Measurements from ENCODE around the gene IFI16.

Gene IFI16

DNA sequence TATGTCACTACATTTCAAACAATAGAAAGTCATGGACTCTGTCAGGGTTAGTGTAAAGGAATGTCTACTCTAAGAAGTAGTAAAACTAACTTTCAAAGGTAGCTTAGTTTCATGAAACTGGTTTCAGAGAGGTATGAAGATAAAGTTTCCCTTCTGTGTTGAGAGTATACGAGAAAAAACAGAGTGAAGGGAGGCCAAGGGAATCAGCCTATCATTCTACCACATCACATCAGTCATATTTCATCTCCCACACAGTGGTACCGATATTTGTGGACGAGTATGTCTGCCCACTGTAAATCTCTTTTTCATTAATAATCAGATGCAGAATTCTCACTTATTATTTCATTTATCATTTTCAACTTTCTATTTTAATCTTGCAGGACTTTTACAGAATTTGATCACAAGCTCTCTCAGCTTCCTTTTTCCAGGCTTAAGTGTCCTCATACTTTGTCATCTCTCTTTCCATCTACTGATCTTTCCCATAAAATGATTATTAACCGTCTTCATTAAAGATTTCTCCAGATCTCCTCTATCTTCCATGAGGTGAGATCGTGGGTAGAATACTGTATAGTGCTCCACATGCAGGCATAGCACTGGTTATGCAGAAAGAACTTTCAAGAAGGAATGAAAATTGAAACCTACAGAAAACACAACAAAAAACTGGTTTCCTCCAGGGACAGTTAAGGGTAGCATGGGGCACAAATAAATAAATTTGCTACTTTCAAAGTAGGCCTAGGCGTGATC, 11.5 kb upstream of the IFI16 start:
- DNase-seq (ENCODE audit: low read depth), result no peak
- H3K4me3 ChIP-seq (ENCODE audit: low read depth, low read length), result no peak overlapping the region
- TF ChIP-seq, protein P1, sequence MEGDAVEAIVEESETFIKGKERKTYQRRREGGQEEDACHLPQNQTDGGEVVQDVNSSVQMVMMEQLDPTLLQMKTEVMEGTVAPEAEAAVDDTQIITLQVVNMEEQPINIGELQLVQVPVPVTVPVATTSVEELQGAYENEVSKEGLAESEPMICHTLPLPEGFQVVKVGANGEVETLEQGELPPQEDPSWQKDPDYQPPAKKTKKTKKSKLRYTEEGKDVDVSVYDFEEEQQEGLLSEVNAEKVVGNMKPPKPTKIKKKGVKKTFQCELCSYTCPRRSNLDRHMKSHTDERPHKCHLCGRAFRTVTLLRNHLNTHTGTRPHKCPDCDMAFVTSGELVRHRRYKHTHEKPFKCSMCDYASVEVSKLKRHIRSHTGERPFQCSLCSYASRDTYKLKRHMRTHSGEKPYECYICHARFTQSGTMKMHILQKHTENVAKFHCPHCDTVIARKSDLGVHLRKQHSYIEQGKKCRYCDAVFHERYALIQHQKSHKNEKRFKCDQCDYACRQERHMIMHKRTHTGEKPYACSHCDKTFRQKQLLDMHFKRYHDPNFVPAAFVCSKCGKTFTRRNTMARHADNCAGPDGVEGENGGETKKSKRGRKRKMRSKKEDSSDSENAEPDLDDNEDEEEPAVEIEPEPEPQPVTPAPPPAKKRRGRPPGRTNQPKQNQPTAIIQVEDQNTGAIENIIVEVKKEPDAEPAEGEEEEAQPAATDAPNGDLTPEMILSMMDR (conservative IDR thresholded peaks at IDR 0.05; ENCODE audit: low read depth, low read length), result no peak

DNA sequence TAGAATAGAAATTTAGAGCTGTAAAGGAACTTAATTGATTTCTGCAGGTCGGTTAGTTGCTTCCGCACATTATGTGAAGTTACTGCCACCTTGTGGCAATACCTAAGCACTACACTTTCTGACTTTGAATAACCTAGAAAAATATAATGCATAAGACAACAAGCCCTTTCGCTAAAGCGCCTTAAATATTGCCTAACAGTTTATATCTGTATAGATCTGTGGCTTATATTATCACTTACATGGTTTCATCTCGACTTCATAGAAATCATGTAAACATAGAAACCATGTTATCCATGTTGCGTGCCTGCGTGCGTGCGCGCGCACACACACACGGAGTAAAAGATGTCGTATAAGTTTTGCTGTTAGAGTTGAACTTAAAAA, 10.9 kb upstream of the IFI16 start:
- TF ChIP-seq, protein P1 (conservative IDR thresholded peaks at IDR 0.05; ENCODE audit: low read depth, low read length), result peak; percentile 73
- H3K4me3 ChIP-seq (ENCODE audit: low read depth, low read length), result peak overlapping the region; percentile 54
- DNase-seq (ENCODE audit: low read depth), result peak; percentile 71

- DNase-seq (ENCODE audit: low read depth), result peak; percentile 95
- TF ChIP-seq, protein P1 (conservative IDR thresholded peaks at IDR 0.05; ENCODE audit: low read depth, low read length), result no peak
- H3K4me3 ChIP-seq (ENCODE audit: low read depth, low read length), result peak overlapping the region; percentile 54
Measured at GRCh38 chr1:158999316-159000069, 10.2 kb upstream of the IFI16 start.

GRCh38 chr1:159000070-159000409, 9.7 kb upstream of the IFI16 start:
- no peak for DNase-seq (ENCODE audit: low read depth)
- TF ChIP-seq, protein P1 (conservative IDR thresholded peaks at IDR 0.05; ENCODE audit: low read depth, low read length), result no peak
- H3K4me3 ChIP-seq (ENCODE audit: low read depth, low read length), result peak overlapping the region; percentile 54

GRCh38 chr1:159000625-159001024, 9.1 kb upstream of the IFI16 start:
- H3K4me3 ChIP-seq (ENCODE audit: low read depth, low read length), result peak overlapping the region; percentile 54
- TF ChIP-seq, protein P1 (conservative IDR thresholded peaks at IDR 0.05; ENCODE audit: low read depth, low read length), result no peak
- DNase-seq (ENCODE audit: low read depth), result peak; percentile 96

DNA sequence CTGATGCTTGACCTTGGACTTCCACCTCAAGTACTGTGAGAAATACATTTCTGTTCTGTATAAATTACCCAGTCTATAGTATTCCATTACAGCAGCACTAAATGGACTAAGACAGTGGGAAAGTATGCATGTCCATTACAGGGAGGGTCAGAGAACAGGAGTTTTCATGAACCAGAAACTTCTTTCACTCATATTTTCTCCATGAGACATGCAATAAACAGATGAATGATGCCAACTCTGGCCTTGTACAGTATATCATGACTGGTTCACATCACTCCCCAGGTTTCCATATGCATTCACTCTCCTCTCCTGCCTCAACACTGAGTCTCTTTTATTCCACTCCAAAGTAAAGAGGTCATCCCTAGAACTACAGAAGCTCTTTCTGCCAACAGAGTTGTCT, 4.5 kb upstream of the IFI16 start:
- TF ChIP-seq, protein P1 (conservative IDR thresholded peaks at IDR 0.05; ENCODE audit: low read depth, low read length), result no peak
- H3K4me3 ChIP-seq (ENCODE audit: low read depth, low read length), result no peak overlapping the region
- DNase-seq (ENCODE audit: low read depth), result no peak

All from choroid plexus epithelial cell (primary cell).